Liver (tissue), 9 donors: ENCODE results near the gene SEMA6B. TPM values are rescaled to one million over a fixed set of nuclear protein-coding genes. Genes with fewer than 3 reads are reported as not detected.

ENCODE experiments used
- DNase-seq: peaks from one replicate; pipeline ENCODE4 v3.0.0-alpha.2; 2017; ENCODE audit warnings: low spot score
- H3K27ac ChIP-seq, 2 donors: one replicate each; pipeline ENCODE4 v1.7.0; 2013; ENCODE audit warnings: inconsistent platforms in 2 of 2, low read length in 2 of 2, control low read depth in 1 of 2, low read depth in 1 of 2, mild to moderate bottlenecking in 1 of 2
- H3K27me3 ChIP-seq, 4 donors: one replicate each; pipeline versions ENCODE4 v1.6.1 to v1.7.0; 2013; ENCODE audit warnings: low read length in 3 of 4, inconsistent platforms in 1 of 4, mild to moderate bottlenecking in 1 of 4, moderate library complexity in 1 of 4; ENCODE audit not compliant: control insufficient read depth in 4 of 4, insufficient read depth in 4 of 4
- H3K36me3 ChIP-seq, 4 donors: one replicate each; pipeline versions ENCODE4 v1.6.1 to v1.7.0; 2013; ENCODE audit warnings: low read length in 3 of 4, mild to moderate bottlenecking in 3 of 4, low read depth in 1 of 4, moderate library complexity in 1 of 4; ENCODE audit not compliant: control insufficient read depth in 4 of 4, insufficient read depth in 3 of 4
- H3K4me1 ChIP-seq, 4 donors: one replicate each; pipeline versions ENCODE4 v1.6.1 to v1.7.0; 2013; ENCODE audit warnings: low read length in 3 of 4, mild to moderate bottlenecking in 3 of 4, moderate library complexity in 1 of 4; ENCODE audit not compliant: control insufficient read depth in 4 of 4, insufficient read depth in 4 of 4
- H3K4me3 ChIP-seq, 3 donors: one replicate each; pipeline versions ENCODE4 v1.6.1 to v1.7.0; 2013; ENCODE audit warnings: low read length in 3 of 3, control low read depth in 1 of 3, low read depth in 1 of 3, mild to moderate bottlenecking in 1 of 3
- H3K9ac ChIP-seq, 2 donors: one replicate each; pipeline ENCODE4 v1.7.0; 2013; ENCODE audit warnings: low read length in 2 of 2, mild to moderate bottlenecking in 2 of 2, moderate library complexity in 2 of 2, control low read depth in 1 of 2, low read depth in 1 of 2
- H3K9me3 ChIP-seq, 4 donors: one replicate each; pipeline versions ENCODE4 v1.6.1 to v1.7.0; 2013; ENCODE audit warnings: low read length in 3 of 4; ENCODE audit not compliant: control insufficient read depth in 4 of 4
- EGR1 ChIP-seq, 2 donors: IDR thresholded peaks; 2 replicates each; pipeline ENCODE4 v1.6.1; 2016 to 2018; ENCODE audit warnings: antibody characterized with exemption in 2 of 2, low read depth in 2 of 2
- FOXA1 ChIP-seq: IDR thresholded peaks from 2 replicates; pipeline ENCODE4 v1.6.1; 2016; ENCODE audit warnings: antibody characterized with exemption
- FOXA2 ChIP-seq: IDR thresholded peaks from 2 replicates; pipeline ENCODE4 v1.6.1; 2016; ENCODE audit warnings: antibody characterized with exemption
- GABPA ChIP-seq, 2 donors: IDR thresholded peaks in 1 of 2; conservative IDR thresholded peaks in 1 of 2; 2 replicates each; pipeline ENCODE4 v1.6.1; 2016; ENCODE audit warnings: antibody characterized with exemption in 2 of 2, mild to moderate bottlenecking in 1 of 2, moderate library complexity in 1 of 2
- HNF4A ChIP-seq, 2 donors: conservative IDR thresholded peaks; 2 replicates each; pipeline ENCODE4 v1.6.1; 2016; ENCODE audit warnings: antibody characterized with exemption in 2 of 2, mild to moderate bottlenecking in 2 of 2
- HNF4G ChIP-seq: IDR thresholded peaks from 2 replicates; pipeline ENCODE4 v1.6.1; 2016; ENCODE audit warnings: antibody characterized with exemption
- MAX ChIP-seq: IDR thresholded peaks from 2 replicates; pipeline ENCODE4 v1.6.1; 2016; ENCODE audit warnings: antibody characterized with exemption
- NR2F2 ChIP-seq: IDR thresholded peaks from 2 replicates; pipeline ENCODE4 v1.6.1; 2016; ENCODE audit warnings: antibody characterized with exemption
- RAD21 ChIP-seq, 2 donors: IDR thresholded peaks; 2 replicates each; pipeline ENCODE4 v1.6.1; 2016; ENCODE audit warnings: antibody characterized with exemption in 2 of 2, mild to moderate bottlenecking in 2 of 2
- REST ChIP-seq: IDR thresholded peaks from 2 replicates; pipeline ENCODE4 v1.6.1; 2016; ENCODE audit warnings: antibody characterized with exemption, mild to moderate bottlenecking
- RXRA ChIP-seq, 2 donors: IDR thresholded peaks; 2 replicates each; pipeline ENCODE4 v1.6.1; 2017 to 2018; ENCODE audit warnings: antibody characterized with exemption in 2 of 2, mild to moderate bottlenecking in 1 of 2
- SP1 ChIP-seq: IDR thresholded peaks from 2 replicates; pipeline ENCODE4 v1.6.1; 2018; ENCODE audit warnings: antibody characterized with exemption, mild to moderate bottlenecking
- TAF1 ChIP-seq: conservative IDR thresholded peaks from 2 replicates; pipeline ENCODE4 v1.6.1; 2016; ENCODE audit warnings: antibody characterized with exemption, mild to moderate bottlenecking
- YY1 ChIP-seq: IDR thresholded peaks from 2 replicates; pipeline ENCODE4 v1.6.1; 2016; ENCODE audit warnings: antibody characterized with exemption, mild to moderate bottlenecking
- WGBS: extraction: QIAGEN DNeasy Blood & Tissue Kit; methylation state at CpG from one replicate; pipeline ENCODE4 v1.1.7; 2013; 5-methylcytosine and 5-hydroxymethylcytosine counted together
- polyA plus RNA-seq, 2 donors: library from polyadenylated mRNA; stranded (reverse) in 1 of 2; unstranded in 1 of 2; fragments of 200-250 nt in 1 of 2; fragments of >200 nt in 1 of 2; fragmentation: Nextera tagmentation in 1 of 2; extraction: Ambion mirVana in 1 of 2; gene quantifications; one replicate each; pipeline versions ENCODE4 v1.2.1 to v1.2.3, GENCODE V29; 2013 to 2015
- total RNA-seq, 2 donors: library from RNA; depleted of rRNA; stranded (reverse); fragments of >200 nt; gene quantifications; one replicate each; pipeline ENCODE4 v1.2.3, GENCODE V29; 2014
- TF ChIP-seq, protein P1 (sequence below): fragments of 150-350 bp; IDR thresholded peaks from 2 replicates; pipeline ENCODE4 v1.5.1; 2017; ENCODE audit warnings: improper control_type of control experiment, low read depth, low read length; ENCODE audit not compliant: missing input control
- TF ChIP-seq, protein P2 (sequence below): IDR thresholded peaks from 2 replicates; pipeline ENCODE4 v1.6.1; 2016; ENCODE audit warnings: antibody characterized with exemption
- donor health status: healthy.
- donor health status: healthy.
- donor health status: healthy.
- donor health status: healthy.
- donor health status: healthy.

The SEMA6B gene
- total and polyA plus RNA-seq, 4 donors, result 0.58 to 3.2 (median 2.9) TPM

DNA sequence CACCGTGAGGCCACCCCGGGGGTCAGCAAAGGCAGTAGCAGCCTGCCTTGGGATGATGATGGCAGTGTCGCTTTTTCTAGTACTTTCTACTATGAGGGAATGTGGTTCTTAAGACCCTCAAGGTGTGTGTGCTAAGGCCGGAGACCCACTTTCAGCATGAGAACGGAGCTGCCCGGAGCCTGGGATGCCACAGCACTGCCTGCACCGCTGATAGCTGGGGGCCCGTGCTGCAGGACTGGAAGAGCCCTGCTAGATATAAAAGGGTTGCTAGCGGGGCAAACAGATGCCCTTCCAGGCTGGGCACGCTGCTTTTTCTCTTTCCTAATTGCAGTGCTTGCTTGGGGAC lies 55.7 kb downstream of the SEMA6B start (continued):
- TF ChIP-seq, protein P1, sequence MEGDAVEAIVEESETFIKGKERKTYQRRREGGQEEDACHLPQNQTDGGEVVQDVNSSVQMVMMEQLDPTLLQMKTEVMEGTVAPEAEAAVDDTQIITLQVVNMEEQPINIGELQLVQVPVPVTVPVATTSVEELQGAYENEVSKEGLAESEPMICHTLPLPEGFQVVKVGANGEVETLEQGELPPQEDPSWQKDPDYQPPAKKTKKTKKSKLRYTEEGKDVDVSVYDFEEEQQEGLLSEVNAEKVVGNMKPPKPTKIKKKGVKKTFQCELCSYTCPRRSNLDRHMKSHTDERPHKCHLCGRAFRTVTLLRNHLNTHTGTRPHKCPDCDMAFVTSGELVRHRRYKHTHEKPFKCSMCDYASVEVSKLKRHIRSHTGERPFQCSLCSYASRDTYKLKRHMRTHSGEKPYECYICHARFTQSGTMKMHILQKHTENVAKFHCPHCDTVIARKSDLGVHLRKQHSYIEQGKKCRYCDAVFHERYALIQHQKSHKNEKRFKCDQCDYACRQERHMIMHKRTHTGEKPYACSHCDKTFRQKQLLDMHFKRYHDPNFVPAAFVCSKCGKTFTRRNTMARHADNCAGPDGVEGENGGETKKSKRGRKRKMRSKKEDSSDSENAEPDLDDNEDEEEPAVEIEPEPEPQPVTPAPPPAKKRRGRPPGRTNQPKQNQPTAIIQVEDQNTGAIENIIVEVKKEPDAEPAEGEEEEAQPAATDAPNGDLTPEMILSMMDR, result no peak
- TF ChIP-seq FOXA2, result no peak
- TF ChIP-seq EGR1 (IDR thresholded peaks at IDR 0.05; ENCODE audit: low read depth in 2 of 2), result no peak
- no peak for TF ChIP-seq MAX
- TF ChIP-seq, protein P2, sequence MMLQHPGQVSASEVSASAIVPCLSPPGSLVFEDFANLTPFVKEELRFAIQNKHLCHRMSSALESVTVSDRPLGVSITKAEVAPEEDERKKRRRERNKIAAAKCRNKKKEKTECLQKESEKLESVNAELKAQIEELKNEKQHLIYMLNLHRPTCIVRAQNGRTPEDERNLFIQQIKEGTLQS, result no peak

DNA sequence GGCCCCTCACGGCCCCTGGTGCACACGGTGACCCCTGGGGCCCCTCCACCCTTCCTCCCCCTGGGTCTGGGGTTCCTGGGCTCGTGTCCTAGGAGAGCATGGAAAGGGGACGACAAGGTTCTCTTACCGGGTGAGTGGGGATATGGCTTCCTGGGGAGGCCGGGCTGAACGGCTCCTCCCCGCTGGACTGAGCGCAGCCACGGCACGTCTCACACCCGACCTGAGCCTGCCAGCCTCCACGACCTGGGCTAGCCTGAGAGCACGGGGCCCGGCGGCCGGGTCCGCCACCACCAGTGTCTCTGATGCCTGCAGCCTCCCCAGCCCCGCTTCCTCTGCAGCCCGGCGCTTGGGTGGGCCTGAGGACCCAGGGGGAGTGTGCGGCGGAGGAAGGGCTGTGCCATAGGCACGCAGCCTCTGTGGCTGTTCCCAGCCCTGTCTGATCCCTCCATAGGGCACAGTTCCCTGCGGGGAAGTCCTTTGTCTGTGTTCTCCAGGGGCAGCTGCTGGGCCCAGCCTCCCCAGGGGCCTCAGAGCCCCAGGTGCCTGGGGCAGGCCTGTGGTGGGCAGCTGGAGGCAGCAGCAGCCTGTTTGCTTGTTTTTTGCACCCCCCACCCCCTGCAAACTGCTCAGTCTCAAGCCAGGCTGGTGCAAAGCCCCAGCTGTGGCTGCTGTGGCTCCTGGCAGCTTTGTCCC lies 56.2 kb downstream of the SEMA6B start:
- DNase-seq, result no peak
- Histone ChIP-seq H3K4me3 (no peak overlapping the region), H3K36me3 (peaks cover 12 to 75% (median 27%) of the 10 kb centered on the region in 4 donors), H3K27ac (no peak overlapping the region), H3K9me3 (no peaks in the 10 kb centered on the region), H3K4me1 (no peaks in the 10 kb centered on the region), H3K9ac (no peak overlapping the region), H3K27me3 (no peaks in the 10 kb centered on the region)
- TF ChIP-seq TAF1 (no peak), HNF4A (conservative IDR thresholded peaks at IDR 0.05) (no peak), REST (no peak), FOXA1 (no peak), HNF4G (no peak), RAD21 (IDR thresholded peaks at IDR 0.05) (no peak), MAX (no peak), NR2F2 (no peak), EGR1 (IDR thresholded peaks at IDR 0.05; ENCODE audit: low read depth in 2 of 2) (no peak)
- 91% methylated on average over 25 of the region's 25 CpGs for WGBS

DNA sequence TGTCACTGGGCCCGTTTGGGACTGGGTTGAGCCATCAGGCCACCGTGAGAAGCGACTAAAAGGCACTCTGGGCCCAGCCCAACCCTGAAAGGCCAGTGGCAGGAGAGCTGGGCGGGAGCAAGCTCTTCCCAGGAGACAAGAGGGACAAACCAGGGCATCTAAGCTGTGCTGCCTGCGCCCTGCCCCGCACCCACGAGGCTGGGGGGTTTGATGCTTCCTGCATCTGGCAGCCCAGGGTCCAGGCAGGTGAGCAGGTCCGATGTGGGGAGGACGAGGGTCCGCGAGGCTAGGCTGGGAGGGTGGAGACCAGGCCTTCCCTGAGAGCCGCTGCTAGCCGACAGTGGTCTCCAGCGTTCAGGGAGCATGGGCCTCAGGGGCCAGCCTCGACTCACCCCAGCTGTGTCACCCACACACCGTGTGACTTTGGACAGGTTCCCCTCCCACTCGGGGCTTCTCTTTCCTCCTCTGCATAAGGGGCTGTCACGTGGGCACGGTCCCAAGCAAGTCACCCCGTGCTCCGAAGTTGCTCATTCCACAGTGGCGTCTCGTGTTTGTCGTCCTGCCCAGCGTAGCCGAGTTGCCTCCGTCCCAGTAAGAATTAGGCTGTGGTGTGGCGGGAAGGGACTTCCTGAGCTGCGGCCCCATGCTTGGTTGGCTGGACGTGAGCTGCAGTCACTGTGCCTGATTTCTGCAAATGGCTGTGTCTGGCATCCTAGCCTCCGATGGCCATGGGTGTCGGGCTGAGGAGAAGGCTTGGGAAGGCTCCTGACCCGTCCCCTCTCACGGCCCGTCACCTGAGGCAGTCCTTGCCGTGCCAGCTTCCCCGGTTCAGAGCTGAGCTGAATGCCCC lies 57.0 kb downstream of the SEMA6B start:
- Histone ChIP-seq H3K4me1 (no peaks in the 10 kb centered on the region), H3K4me3 (no peak overlapping the region), H3K36me3 (peaks cover 12 to 78% (median 28%) of the 10 kb centered on the region in 4 donors), H3K9me3 (no peaks in the 10 kb centered on the region), H3K9ac (no peak overlapping the region), H3K27me3 (no peaks in the 10 kb centered on the region), H3K27ac (no peak overlapping the region)
- WGBS, result 91% methylated on average over 37 of the region's 37 CpGs
- DNase-seq, result no peak
- TF ChIP-seq RAD21 (IDR thresholded peaks at IDR 0.05) (no peak), YY1 (no peak), HNF4A (conservative IDR thresholded peaks at IDR 0.05) (no peak), NR2F2 (no peak), GABPA (IDR thresholded peaks at IDR 0.05 in 1 of 2, conservative IDR thresholded peaks at IDR 0.05 in 1 of 2) (no peak), EGR1 (IDR thresholded peaks at IDR 0.05; ENCODE audit: low read depth in 2 of 2) (no peak), RXRA (IDR thresholded peaks at IDR 0.05) (no peak), SP1 (no peak)
- TF ChIP-seq, protein P1, result no peak
- TF ChIP-seq, protein P2, result no peak
